Ovary (tissue), 9 donors: Measurements from ENCODE around the gene LCP2. TPM values are rescaled to one million over a fixed set of nuclear protein-coding genes. Genes with fewer than 3 reads are reported as not detected.

Experiments used
- DNase-seq, 5 donors: peaks; one replicate each; pipeline ENCODE4 v3.0.0-alpha.2; 2019 to 2020
- H3K27ac ChIP-seq, 2 donors: fragments of 200-600 bp; one replicate each; pipeline versions ENCODE4 v1.5.1 to v1.8.0; 2019 to 2022
- H3K27me3 ChIP-seq: fragments of 200-600 bp; one replicate; pipeline ENCODE4 v1.8.0; 2022
- H3K36me3 ChIP-seq: fragments of 200-600 bp; sonication (generic); one replicate; pipeline ENCODE4 v1.5.1; 2019
- H3K4me1 ChIP-seq: one replicate; pipeline ENCODE4 v1.8.1; 2013; ENCODE audit warnings: mild to moderate bottlenecking, moderate library complexity; ENCODE audit not compliant: insufficient read depth
- H3K4me3 ChIP-seq: fragments of 200-600 bp; sonication (generic); one replicate; pipeline ENCODE4 v1.5.1; 2017
- H3K9me3 ChIP-seq, 2 donors: fragments of 200-600 bp in 1 of 2; sonication (generic) in 1 of 2; one replicate each; pipeline versions ENCODE4 v1.5.1 to v1.8.1; 2013 to 2019; ENCODE audit warnings: mild to moderate bottlenecking in 1 of 2, moderate library complexity in 1 of 2
- EP300 ChIP-seq: sonication (generic); formaldehyde crosslinking; IDR thresholded peaks from one replicate; pipeline ENCODE4 v1.6.1; 2017; ENCODE audit warnings: antibody characterized with exemption
- POLR2A ChIP-seq: fragments of 450-650 bp; IDR thresholded peaks from one replicate; pipeline ENCODE4 v1.6.1; 2017; ENCODE audit warnings: antibody characterized with exemption, mild to moderate bottlenecking, moderate library complexity
- whole genome bisulfite sequencing, 3 donors: extraction: QIAGEN DNeasy Blood & Tissue Kit in 1 of 3; methylation state at CpG; one replicate each; pipeline versions ENCODE4 v1.1.5 to v1.1.7; 2013 to 2017; 5-methylcytosine and 5-hydroxymethylcytosine counted together
- intact Hi-C, 4 donors: fragments of 100-400 bp; cut with DNase I; formaldehyde crosslinking; loops; one replicate each; pipeline versions ENCODE4 v1.11.0 to v1.15.1; 2022 to 2023
- polyA plus RNA-seq, 2 donors: library from polyadenylated mRNA; stranded (reverse); fragments of 200-250 nt in 1 of 2; fragments of 350-450 nt in 1 of 2; fragmentation: Illumina TruSeq in 1 of 2; extraction: RNeasy Lipid Tissue Mini Kit (QIAGEN cat#74804) in 1 of 2; gene quantifications; one replicate each; pipeline ENCODE4 v1.2.3, GENCODE V29; 2013 to 2014
- total RNA-seq, 7 donors: library from RNA; depleted of rRNA in 2 of 7; stranded (reverse); fragments of >200 nt in 2 of 7; fragmentation: NEBNext Ultra II Directional in 3 of 7; extraction: Animal tissue kit (Norgen Biotek cat#: 25700) in 3 of 7; gene quantifications; one replicate each; pipeline versions ENCODE4 v1.1.0 to v1.2.4, GENCODE V29; 2016 to 2023
- TF ChIP-seq, protein P1 (sequence below), 3 donors: fragments of 450-650 bp in 2 of 3; fragments of 200-600 bp in 1 of 3; IDR thresholded peaks; one replicate each; pipeline versions ENCODE4 v1.5.1 to v1.8.0; 2016 to 2022; ENCODE audit warnings: antibody characterized with exemption in 3 of 3, mild to moderate bottlenecking in 1 of 3
- donor health status: DM: no; HTN: no; CAD: no; lungs with moderate emphysema.
- donor health status: DM: no; HTN: no; CAD: no.
- donor health status: Bipolar disorder and iron deficiency.
- donor health status: DM: yes; HTN: yes; CAD: no.
- donor health status: DM: no; HTN: no; CAD: no.
- donor health status: DM: yes; HTN: yes; CAD: no.

Gene LCP2
- total and polyA plus RNA-seq, 9 donors, result 3.1 to 31.1 (median 6.4) TPM

DNA sequence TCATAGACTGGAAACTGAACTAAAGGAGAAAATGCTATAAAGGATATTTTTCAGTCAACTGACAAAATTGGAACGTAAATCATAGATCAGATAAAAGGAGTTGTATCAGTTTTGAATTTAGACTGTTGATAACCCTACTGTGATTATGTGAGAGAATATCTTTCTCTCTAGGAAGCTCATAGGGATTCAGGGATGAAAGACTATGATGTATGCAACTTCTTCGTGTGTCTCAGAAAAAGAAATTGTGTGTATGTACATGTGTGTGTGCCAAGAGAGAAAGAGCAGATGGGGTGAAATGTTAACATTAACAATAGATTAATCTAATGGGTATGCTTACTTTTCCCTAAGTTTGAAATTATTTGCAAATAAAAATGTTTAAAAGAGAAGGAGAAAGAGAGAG lies 95.5 kb downstream of the LCP2 start:
- TF ChIP-seq POLR2A, result no peak
- TF ChIP-seq, protein P1, sequence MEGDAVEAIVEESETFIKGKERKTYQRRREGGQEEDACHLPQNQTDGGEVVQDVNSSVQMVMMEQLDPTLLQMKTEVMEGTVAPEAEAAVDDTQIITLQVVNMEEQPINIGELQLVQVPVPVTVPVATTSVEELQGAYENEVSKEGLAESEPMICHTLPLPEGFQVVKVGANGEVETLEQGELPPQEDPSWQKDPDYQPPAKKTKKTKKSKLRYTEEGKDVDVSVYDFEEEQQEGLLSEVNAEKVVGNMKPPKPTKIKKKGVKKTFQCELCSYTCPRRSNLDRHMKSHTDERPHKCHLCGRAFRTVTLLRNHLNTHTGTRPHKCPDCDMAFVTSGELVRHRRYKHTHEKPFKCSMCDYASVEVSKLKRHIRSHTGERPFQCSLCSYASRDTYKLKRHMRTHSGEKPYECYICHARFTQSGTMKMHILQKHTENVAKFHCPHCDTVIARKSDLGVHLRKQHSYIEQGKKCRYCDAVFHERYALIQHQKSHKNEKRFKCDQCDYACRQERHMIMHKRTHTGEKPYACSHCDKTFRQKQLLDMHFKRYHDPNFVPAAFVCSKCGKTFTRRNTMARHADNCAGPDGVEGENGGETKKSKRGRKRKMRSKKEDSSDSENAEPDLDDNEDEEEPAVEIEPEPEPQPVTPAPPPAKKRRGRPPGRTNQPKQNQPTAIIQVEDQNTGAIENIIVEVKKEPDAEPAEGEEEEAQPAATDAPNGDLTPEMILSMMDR (IDR thresholded peaks at IDR 0.05), result no peak
- TF ChIP-seq EP300, result no peak
- no peaks in the 10 kb centered on the region for H3K36me3 ChIP-seq
- no peak overlapping the region for H3K4me3 ChIP-seq
- no peaks in the 10 kb centered on the region for H3K9me3 ChIP-seq
- WGBS, 3 donors, result 23 to 35% (median 23%) methylated on average over 2 of the region's 2 CpGs
- no peak overlapping the region for H3K27ac ChIP-seq
- intact Hi-C loops, result no loop called here
- no peaks in the 10 kb centered on the region for H3K4me1 ChIP-seq
- no peak for DNase-seq
- H3K27me3 ChIP-seq, result no peaks in the 10 kb centered on the region

DNA sequence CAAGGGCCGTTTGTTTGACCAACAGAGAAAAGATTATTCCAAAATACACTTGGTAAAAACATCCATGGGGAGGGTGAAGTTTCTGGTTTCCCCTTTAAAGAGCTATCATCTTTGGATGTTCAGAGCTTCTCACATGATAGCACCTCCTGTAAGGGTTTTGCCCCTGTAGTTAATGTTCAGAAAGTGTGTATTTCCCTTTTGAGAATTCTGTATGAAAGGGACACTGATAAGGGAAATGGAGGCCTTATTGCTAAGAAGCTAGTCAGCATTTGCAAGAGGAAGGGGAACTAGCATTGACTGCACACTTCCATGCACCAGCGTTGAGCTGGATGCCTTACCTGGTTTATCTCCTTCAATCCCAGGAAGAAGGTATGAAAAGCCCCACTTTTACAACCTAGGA lies 96.3 kb downstream of the LCP2 start:
- WGBS, 3 donors, result 67 to 75% (median 71%) methylated on average over 2 of the region's 2 CpGs
- TF ChIP-seq EP300 (no peak), POLR2A (no peak)
- TF ChIP-seq, protein P1 (IDR thresholded peaks at IDR 0.05), result no peak
- Histone ChIP-seq H3K27me3 (no peaks in the 10 kb centered on the region), H3K9me3 (no peaks in the 10 kb centered on the region), H3K27ac (no peak overlapping the region), H3K36me3 (no peaks in the 10 kb centered on the region), H3K4me1 (no peaks in the 10 kb centered on the region), H3K4me3 (no peak overlapping the region)
- intact Hi-C loops, result no loop called here
- DNase-seq, result no peak

DNA sequence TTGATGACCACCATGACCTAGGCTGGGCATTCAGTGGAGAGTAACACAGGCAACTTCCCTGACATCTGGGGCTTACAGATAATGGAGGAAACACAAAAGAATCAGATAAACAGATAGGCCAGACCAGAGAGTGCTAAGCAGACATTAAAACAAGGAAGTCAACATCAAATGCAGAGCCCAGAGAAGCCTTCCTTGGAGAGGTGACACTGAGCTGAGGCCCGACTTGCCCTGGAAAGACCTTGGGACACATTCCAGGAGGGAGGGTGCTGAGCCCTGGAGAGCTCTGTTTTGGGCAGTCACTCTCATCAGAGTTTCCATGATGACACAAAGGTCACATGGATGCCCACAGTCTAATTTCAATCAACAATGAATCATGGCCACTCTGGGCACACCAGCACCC lies 96.7 kb downstream of the LCP2 start:
- Histone ChIP-seq H3K27me3 (no peaks in the 10 kb centered on the region), H3K9me3 (no peaks in the 10 kb centered on the region), H3K36me3 (no peaks in the 10 kb centered on the region), H3K27ac (no peak overlapping the region), H3K4me1 (no peaks in the 10 kb centered on the region), H3K4me3 (no peak overlapping the region)
- no peak for DNase-seq
- intact Hi-C loops, result no loop called here
- 0 to 23% (median 15%) methylated on average over 1 of the region's 1 CpG for WGBS, 3 donors
- TF ChIP-seq EP300, result no peak
- TF ChIP-seq, protein P1 (IDR thresholded peaks at IDR 0.05), result no peak
- no peak for TF ChIP-seq POLR2A

Other genes with a start within 250 kb of the LCP2 start
- gene FOXI1, start 191.9 kb downstream of the LCP2 start, total RNA-seq, result not detected
- gene FOXI1, start 191.9 kb downstream of the LCP2 start, polyA plus RNA-seq, result not detected
- not detected for gene C5orf58, start 64.8 kb downstream of the LCP2 start, total RNA-seq
- gene C5orf58, start 64.8 kb downstream of the LCP2 start, polyA plus RNA-seq, result under 1 TPM in 1 of 2 donors, not detected in 1; 0.36 TPM
- 10 to 100 TPM in 1 of 7 donors, 1 to 10 TPM in 4, under 1 TPM in 2; 0.24 to 13.6 (median 2.0) TPM for gene KCNMB1, start 91.6 kb upstream of the LCP2 start, total RNA-seq
- gene KCNMB1, start 91.6 kb upstream of the LCP2 start, polyA plus RNA-seq, result 10 to 100 TPM in 1 of 2 donors, 1 to 10 TPM in 1; 3.5 to 12.1 TPM
- gene KCNIP1, start 206.2 kb upstream of the LCP2 start, total RNA-seq, result 1 to 10 TPM in 1 of 7 donors, under 1 TPM in 6; 0.20 to 1.7 (median 0.58) TPM
- gene KCNIP1, start 206.2 kb upstream of the LCP2 start, polyA plus RNA-seq, result 1 to 10 TPM in 1 of 2 donors, under 1 TPM in 1; 0.69 to 2.2 TPM